ENCODE data around the gene GPC3.
"Not testable (repeated sequence)": the region's sequence is repeated elsewhere in the genome, so short reads cannot be mapped to it uniquely, and the experiment has no call there.

The GPC3 gene

DNA sequence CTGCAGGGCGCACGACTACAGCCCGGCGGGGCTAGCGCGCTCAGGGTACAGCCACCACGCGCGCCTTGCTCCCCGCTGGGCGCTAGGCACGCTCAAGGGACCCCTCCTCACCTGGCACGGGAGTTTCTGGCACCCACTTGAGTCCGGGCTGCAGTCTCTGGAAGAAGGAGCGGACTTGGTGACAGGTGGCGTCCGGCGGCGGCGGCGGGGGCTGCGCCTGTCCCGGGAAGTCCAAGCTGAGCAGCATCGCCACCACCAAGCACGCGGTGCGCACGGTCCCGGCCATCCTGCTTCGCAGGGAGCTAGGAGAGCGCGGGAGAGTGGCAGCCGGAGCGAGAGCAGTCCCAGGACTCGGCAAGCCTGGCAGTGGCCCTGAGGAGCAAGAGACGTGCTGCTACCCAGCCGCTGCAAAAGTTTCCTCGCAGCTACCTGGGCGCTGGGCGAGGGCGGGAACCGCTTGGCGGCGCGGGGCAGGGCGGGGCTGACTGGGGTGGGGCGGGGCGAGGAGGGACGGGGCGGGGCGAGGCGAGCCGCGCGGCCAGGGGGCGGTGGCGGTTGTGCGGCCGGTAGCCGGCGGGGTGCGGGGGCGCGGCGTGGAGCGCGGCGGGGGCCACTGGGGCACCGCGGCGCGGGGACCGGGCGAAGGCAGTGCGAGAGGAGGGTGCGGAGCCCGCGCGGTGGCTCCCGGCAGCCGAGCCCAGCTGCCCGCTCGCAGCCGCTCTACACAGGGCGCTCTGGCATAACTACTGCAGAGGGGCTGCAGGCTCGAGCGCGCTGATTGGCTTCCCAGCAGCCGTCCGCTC is at the start of gene GPC3:
TSS of gene GPC3 (minus strand) at position 431 of the 803 bp plus-strand sequence.
- DNase-seq = peak in 7 of 10 donors; percentile 2 to 86 (median 31)
- intact Hi-C loops (cut with DNase I) = no loop called here

- intact Hi-C loops (cut with DNase I) = no loop called here
- no peak for DNase-seq
These were observed 47.0 kb upstream of the GPC3 start for GRCh38 chrX:134032441-134032840.

- intact Hi-C loops (cut with DNase I) = loop anchor here (2.0 kb wide), 1 partner anchor 234 kb away; no protein-coding TSS in a partner anchor
- peak in 4 of 10 donors; percentile 2 to 17 (median 8) for DNase-seq
These were observed 41.3 kb upstream of the GPC3 start for GRCh38 chrX:134026565-134027311.

- DNase-seq = no peak
- intact Hi-C loops (cut with DNase I) = loop anchor here (2.0 kb wide), 1 partner anchor 233 kb away; no protein-coding TSS in a partner anchor
These were observed 40.7 kb upstream of the GPC3 start for GRCh38 chrX:134025986-134026545.

DNA sequence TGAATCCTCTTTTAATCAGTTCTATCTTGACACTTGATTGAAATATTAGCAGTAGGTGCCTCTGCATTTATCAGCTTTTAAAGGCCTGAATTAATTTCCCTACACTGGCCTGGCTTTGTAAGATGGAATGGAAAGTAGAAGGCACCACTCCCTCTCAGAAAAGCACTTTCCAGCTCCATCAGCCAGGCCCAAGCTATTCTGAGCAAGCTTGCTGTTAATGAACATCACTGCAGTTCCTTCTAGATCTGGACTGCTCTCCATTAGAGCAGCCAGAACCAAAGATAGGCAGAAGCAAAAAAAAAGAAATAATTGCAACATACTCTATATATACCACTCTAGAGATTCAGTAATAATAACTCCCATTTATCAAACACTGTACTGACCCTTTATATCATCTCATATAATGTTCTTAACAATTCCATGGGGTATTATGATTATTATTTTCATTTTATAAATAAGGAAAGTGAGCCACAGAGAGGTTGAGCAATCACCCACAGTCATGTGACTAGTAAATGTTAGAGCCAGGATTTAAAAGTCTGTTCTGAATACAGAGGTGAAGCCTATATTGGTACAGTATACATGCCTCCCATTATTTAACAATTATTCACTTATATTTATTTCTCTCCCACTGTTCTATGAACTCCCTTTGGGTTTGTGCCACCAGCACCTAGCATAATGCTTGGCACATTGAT is 39.4 kb upstream of the GPC3 start:
- intact Hi-C loops (cut with DNase I) = no loop called here
- no peak for DNase-seq

- intact Hi-C loops (cut with DNase I) = no loop called here
- no peak for DNase-seq
These were observed 38.5 kb upstream of the GPC3 start for GRCh38 chrX:134023851-134024281.

DNA sequence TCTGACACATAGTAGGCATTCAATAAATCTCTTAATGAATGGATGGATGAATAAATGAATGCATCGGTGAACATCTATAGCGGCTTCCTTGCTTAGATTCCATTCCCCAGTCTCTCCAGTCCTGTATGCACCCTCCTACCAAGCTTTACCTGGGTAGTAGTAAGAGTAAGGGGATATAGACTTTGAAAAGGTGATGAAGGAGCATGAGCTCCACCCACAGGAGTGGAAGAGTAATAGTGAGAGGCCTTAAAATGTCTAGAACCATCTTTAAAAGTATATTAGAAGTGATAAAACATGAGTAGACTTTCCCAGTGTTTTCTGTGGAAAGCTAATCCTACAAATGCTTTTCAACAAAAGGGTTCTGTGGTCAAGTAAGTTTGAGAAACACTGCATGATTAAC is 35.5 kb upstream of the GPC3 start:
- intact Hi-C loops (cut with DNase I) = no loop called here
- no peak for DNase-seq

DNA sequence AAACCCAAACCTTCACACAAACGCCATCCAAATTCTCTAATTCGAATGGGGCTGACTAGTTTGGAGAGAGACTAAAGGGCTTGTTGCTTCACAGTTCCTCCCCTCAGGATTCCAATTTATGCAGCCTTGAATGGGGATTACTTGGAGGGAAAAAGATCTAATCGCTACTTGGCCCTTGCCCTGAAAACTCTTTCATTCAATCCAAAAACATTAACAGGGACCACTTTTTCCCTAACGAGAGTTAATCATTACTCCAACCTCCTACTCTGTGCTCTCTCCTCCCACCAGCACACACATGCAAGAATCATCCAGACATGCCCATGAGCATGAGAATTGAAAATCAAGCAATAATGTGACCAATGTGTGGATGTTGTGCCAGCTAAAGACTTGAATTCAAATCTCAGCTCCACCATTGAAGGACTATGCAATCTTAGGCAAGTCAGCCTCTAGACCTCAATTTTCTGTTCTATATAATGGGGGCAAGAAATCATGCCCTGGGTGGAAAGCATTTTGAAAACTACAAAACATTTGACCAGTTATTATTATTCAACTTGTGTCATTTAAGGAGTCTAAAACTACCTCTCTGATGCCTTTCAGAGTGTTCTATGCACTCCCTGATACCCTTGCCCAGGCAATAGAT is 34.3 kb upstream of the GPC3 start:
- intact Hi-C loops (cut with DNase I) = no loop called here
- DNase-seq = no peak

DNA sequence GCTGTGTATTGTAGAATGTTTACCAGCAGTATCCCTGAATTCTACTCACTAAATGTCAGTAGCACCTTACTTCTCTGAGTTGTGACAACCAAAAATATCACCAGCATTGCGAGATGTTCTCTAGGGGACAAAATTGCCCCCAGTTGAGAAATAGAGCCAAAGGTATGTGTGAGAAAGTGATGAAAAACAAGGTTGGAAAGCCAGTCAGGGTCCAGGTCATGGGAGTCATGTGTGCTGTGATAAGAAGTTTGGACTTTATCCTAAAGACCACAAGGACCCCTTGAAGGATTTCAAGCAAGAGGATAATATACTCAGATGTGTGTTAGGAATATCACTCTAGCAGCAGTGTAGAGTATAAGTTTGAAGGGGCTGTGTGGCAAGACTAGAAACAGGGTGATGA is 30.9 kb upstream of the GPC3 start:
- intact Hi-C loops (cut with DNase I); DNase-seq: not testable (repeated sequence)

GRCh38 chrX:134015510-134015909 is 30.1 kb upstream of the GPC3 start:
- DNase-seq; intact Hi-C loops (cut with DNase I): not testable (repeated sequence)

DNA sequence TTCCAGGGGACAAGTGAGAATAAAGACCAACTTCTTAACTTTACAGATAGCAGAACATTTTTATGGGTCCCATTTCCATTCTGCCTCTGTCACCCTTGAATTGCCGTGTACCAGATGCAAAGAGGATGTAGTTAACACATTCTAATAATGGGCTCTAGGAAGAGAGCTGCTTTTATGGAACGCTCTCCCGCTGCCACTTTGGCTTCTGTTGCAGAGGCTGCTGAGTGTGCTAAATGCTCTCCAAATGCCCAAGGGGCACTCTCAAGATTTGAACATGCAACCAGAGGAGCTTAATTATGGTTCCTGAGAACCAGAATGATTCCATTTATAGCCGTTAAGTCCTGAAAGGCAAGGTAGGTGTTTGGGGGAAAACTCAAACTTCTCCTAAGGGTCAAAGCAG is 28.1 kb upstream of the GPC3 start:
- no peak for DNase-seq
- intact Hi-C loops (cut with DNase I) = no loop called here

DNA sequence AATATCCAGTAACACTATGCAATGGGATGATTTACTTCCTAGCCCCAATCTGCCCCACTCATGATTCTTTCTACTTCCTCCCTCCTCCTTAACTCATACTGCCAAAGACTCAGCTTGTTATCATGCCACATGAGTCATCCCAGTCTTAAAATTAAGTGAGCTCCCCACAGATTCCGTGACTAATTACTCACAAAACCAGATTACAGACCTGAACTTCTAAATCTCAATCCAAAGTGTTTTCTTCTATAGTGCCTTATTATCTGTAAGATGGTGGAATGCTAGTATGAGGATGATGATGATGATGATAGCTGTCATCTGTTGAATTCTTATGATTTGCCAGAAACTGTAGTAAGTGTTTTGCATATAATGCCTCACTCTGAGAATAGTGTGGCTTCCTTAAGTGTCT is 27.7 kb upstream of the GPC3 start:
- DNase-seq = no peak
- intact Hi-C loops (cut with DNase I) = no loop called here

DNA sequence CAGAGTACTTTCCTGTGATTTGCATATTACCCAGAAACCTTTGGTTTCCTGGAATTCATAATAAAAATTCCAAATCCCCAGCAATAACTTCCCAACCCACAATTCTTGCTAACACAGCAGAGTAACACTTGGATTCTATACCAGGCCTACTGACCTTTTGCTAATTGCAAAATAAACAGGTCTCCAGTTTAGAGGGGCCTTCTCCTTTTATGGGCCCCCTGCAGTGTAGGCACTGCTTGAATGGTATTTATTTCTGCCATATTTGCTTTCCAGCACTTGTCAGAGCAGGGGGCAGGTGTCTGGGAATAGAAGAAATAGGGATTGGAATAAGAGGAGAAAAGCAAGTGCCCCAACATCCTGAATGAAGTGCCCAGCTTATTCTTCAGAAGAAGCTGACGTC is 25.3 kb upstream of the GPC3 start:
- intact Hi-C loops (cut with DNase I) = no loop called here
- DNase-seq = no peak

- no peak for DNase-seq
- intact Hi-C loops (cut with DNase I) = no loop called here
These were observed 22.3 kb upstream of the GPC3 start for GRCh38 chrX:134007716-134008115.

DNA sequence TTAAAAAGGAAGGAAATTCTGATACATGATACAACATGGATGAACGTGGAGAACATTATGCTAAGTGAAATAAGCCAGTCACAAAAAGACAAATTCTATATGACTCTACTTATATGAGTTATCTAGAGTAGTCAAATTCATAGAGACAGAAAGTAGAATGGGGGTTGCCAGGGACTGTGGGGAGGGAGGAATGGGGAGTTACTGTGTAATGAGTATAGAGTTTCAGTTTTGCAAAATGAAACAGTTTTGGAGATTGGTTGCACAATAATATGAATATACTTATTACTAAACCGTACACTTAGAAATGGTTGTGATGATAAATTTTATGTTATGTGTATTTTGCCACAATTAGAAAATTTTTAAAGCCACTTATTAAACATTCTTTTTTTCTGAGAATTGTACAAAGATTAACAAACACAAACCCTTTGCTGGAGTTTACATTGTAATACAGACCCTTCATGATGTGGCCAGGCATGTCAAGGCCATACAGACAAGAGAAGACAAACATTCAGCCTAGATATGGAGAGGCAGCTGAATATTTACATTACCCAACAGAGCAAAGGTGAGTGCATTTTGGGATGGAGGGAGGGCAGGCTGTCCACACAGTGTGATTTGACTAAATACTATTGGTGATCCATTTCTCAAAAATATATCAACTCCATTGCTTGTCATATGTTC is 21.2 kb upstream of the GPC3 start:
- no peak for DNase-seq
- intact Hi-C loops (cut with DNase I) = no loop called here

- intact Hi-C loops (cut with DNase I) = no loop called here
- DNase-seq = no peak
These were observed 18.7 kb upstream of the GPC3 start for GRCh38 chrX:134004084-134004483.

GRCh38 chrX:134002921-134003615 is 17.7 kb upstream of the GPC3 start:
- no peak for DNase-seq
- intact Hi-C loops (cut with DNase I) = no loop called here

- DNase-seq = no peak
- intact Hi-C loops (cut with DNase I) = no loop called here
These were observed 15.2 kb upstream of the GPC3 start for GRCh38 chrX:134000260-134001245.

Measured in posterior cingulate gyrus (tissue), 11 donors.